RPMI7951 (cell line): ENCODE data around the gene SEC61A2. TPM values are rescaled to one million over a fixed set of nuclear protein-coding genes. Genes with fewer than 3 reads are reported as not detected.
"Not testable (repeated sequence)": the region's sequence is repeated elsewhere in the genome, so short reads cannot be mapped to it uniquely, and the experiment has no call there.

Source experiments
- DNase-seq: peaks from one replicate; pipeline ENCODE4 v3.0.0-alpha.2; 2012; ENCODE audit warnings: low read depth
- total RNA-seq: library from RNA; depleted of rRNA; stranded (reverse); fragments of >200 nt; shearing (Covaris generic); gene quantifications from 2 replicates; pipeline ENCODE4 v1.2.3, GENCODE V29; 2014; rRNA removed

Gene SEC61A2
- 11.4 and 13.0 TPM in 2 replicates for total RNA-seq

DNA sequence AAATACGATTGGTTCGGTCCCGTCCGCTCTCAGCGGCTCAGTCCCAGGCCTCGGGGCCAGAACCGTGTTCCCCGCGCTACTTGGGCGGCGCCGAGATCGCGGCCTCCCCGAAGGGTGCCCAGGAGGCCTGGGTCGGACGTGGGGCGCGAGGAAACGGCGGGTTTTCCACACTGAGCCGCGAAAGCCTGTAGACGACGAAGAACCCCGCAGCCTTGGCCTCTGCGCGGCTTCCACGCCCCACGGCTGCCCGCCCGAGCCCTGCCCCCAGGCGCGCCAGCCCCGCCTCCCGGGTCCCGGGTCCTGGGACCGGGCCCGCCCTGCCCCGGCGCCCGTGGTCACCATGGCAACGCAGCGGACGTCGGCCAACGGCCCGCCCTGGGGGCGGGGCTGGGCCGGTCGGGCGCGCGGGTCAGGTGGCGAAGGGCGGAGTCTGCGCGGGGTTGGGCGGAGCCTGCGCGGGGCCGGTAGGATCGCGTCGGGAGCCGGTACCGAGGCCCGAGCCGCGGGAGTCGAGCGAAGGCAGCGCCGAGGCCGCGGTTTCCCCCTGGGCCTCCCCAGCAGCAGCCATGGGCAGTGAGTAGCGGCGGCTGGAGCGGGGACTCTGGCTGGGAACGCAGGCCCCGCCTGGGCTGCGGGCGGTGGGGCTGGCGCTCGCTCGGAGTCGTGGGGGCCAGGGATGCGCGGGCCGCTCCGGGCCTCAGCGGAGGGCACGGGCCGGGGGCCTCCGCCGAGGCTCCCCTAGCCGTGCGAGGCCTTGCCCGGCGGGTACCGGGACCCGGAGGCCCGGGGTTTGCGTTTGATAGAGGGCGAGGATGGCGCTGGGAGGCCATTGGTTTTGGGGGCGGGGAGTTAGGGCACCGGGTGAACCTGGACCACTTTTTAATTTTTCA is at the start of gene SEC61A2:
Gene SEC61A2 (plus strand): TSS at position 456 of the 890 bp plus-strand sequence. CDS start 111 bp downstream, at position 567.
- DNase-seq, result peak; percentile 88

DNA sequence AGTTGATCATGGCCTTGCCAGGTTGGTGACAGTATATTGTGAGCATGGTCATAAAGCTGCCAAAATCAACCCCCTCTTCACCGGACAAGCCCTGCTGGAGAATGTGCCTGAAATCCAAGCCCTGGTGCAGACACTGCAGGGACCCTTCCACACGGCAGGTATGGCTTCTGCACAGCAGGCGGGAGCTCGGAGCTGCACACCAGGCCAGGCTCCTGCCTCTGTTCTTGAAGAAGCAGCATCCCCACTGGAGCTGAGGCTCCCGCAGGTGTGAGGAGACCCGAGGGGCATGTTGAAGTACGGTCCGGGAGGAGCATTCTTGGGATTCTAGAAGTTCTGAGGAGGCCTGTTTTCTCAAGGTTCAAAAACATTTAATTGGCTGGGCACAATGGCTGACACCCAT is 48.0 kb upstream of the SEC61A2 start:
- no peak for DNase-seq

DNA sequence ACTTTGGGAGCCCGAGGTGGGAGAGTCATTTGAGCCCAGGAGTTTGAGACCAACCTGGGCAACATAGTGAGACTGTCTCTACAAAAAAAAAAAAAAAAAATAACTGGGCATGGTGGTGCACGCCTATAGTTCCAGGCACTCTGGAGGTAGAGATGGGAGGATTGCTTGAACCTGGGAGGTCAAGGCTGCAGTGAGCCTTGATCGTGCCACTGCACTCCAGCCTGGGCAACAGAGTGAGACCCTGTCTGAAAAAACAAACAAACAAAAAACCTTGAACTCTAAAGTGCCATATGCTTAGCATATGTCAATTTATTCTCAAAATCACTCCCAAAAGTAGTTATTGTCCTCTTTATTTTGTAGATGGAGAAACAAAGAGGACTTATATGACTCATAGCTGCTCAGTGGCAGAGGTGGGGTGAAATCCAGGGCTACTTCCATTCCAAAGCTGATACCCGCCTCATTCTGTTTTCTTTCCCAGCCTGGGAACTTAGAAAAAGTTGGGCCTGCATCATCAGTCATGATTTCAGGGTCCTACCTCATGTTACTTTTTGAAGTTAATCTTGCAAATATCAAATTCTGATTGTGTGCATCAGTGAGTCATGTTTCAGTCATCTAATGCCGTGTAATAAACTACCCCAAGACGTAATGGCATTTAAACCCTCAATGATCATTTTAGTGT is 47.5 kb upstream of the SEC61A2 start:
- no peak for DNase-seq

DNA sequence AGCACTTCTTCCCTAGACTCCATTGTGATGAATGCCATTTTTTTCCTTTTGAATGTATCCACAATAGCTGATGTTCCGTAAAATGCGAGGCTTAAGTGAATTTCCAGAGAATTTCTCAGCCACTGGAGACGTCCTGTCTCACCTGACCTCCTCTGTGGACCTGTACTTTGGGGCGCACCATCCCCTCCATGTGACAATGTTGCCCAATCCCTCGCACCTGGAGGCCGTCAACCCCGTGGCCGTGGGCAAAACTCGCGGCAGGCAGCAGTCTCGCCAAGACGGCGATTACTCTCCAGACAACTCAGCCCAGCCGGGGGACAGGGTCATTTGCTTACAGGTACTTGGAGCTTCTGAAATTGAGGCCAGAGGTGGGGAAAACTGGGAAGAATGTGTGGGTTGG is 40.6 kb upstream of the SEC61A2 start:
- DNase-seq, result no peak

DNA sequence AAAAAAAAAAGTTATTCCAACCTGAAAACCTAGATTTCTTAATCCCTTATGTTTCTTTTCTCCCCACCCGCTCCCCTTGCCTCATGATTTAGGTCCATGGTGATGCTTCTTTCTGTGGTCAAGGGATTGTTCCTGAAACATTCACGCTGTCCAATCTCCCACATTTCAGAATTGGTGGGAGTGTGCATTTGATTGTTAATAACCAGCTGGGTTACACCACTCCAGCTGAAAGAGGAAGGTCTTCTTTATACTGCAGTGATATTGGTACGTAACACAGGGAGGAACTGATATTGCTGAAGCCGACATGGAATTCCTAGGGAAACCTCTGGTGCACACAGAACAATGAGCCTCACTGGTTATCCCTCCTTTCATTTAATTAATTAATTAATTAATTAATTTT is 38.1 kb upstream of the SEC61A2 start:
- no peak for DNase-seq

DNA sequence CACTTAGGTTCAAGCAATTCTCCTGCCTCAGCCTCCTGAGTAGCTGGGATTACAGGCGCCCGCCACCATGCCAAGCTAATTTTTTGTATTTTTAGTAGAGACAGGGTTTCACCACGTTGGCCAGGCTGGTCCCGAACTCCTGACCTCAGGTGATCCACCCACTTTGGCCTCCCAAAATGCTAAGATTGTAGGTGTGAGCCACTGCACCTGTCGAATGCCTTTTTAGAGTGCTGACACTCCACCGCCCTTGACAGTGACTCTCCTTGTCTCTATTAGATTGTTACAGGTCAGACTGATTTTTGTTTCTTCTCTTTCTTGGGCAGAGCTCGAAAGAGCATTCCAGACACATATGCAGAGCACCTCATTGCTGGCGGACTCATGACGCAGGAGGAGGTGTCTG is 32.1 kb upstream of the SEC61A2 start:
- DNase-seq, result not testable (repeated sequence)

DNA sequence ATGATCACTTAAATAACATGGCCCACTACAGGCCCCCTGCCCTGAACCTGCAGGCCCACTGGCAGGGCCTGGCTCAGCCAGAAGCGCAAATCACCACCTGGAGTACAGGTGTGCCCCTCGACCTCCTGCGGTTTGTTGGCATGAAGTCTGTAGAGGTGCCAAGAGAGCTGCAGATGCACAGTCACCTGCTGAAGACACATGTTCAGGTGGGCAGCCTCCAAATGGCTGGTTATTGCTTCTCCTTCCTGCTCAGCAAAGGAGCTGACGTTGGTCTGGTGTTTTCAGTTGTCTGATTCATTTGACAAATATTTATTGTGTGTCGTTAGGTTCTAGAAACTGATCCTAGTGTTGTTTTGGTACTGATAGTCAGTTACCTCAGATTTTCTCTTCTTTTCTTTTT is 31.7 kb upstream of the SEC61A2 start:
- DNase-seq, result no peak

DNA sequence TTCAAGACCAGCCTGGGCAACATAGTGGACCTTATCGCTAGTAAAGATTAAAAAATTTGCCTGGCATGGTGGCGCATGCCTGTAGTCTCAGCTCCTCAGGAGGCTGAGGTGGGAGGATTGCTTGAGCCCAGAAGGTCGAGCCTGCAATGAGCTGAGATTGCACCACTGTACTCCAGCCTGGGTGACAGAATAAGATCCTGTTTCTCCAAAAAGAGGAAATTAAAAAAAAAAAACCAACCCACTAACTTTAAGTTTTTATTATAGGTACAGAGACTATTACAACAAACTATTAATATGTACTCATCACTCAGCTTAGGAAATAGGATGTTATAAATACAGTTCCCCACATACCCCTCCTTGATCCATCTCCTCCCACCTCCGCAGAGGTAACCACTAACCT is 30.5 kb upstream of the SEC61A2 start:
- DNase-seq, result no peak

DNA sequence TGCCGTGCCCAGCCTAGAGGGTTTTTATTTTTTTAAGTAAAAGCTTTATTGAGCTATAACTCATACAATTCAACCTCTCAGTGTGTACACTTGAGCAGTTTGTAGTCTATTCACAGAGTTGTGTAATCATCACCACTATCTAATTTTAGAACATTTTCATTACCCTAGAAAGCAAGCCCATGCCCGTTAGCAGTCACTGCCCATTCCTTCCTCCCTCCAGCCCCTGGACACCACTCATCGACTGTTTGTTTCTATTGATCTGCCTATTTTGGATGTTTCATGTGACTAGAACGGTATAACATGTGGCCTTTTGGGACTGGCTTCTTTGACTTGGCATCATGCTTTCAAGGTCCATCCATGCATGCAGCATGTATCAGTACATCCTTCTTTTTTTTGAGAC is 25.7 kb upstream of the SEC61A2 start:
- no peak for DNase-seq

DNA sequence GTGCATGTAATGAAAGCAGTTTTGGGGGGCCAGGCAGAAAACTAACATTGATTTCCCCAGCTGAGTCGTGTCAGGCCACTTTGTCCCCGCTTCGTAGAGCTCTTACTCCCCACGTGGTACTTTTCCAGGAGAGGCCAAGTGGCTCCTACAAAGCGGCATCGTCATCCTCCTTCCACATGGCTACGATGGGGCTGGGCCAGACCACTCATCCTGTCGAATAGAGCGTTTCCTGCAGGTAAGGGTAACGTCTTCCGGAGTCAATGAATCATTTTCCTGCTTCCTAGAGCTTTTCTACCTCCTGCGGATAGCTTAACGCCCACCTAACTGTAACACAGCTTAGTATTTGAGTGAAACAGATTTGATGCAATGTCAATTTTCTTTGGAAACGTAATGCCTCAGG is 21.7 kb upstream of the SEC61A2 start:
- DNase-seq, result no peak

DNA sequence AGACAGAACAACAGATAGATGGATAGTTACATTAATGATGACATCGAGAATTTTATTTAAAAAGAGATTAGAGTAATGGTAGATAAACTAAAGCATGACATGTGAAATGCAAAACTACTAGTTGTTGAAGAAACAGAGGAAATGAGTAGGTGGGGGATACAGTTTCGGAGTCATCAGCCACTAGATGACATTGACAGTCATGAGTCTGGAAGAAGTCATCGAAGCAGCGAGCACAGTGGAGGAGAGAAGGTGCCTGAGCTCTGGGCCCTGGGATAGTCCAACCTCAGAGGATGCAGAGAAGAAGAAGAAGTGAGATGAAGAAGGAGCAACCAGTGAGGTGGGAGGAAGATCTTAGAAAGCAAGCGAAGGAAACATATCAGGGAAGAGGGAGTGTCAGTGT is 20.2 kb upstream of the SEC61A2 start:
- DNase-seq, result no peak

DNA sequence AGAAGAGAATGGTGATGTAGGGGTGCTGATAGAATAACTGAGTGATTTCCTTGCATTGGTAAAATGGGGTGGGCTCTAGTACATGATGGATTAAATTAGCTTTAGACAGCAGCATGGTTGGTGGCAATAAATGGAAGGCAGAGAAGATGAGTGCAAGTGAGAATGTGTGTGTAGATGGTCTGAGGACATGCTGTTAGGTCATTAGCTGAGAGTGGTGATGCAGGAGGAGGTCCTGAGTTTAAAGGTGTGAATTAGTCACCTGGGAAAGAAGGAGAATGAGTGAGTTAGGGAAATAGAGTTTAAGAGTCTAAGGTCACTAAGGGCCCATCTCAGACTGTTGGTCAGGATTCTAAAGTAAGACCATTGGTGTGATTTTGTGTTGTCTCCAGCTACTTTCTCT is 17.9 kb upstream of the SEC61A2 start:
- no peak for DNase-seq

DNA sequence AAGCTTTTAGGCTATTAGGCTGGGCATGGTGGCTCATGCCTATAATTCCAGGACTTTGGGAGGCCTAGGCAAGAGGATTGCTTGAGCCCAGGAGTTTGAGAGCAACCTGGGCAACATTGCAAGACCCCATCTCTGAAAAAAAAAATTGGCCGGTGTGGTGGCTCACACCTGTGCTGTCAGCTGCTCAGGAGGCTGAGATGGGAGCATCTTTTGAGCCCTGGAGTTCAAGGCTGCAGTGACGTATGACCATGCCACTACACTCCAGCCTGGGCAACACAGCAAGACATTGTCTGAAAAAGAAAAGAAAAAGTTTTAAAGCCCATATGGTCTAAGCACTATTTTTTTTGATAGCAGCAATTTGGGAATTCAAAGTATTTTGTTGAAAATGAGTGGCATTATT is 15.8 kb upstream of the SEC61A2 start:
- no peak for DNase-seq

DNA sequence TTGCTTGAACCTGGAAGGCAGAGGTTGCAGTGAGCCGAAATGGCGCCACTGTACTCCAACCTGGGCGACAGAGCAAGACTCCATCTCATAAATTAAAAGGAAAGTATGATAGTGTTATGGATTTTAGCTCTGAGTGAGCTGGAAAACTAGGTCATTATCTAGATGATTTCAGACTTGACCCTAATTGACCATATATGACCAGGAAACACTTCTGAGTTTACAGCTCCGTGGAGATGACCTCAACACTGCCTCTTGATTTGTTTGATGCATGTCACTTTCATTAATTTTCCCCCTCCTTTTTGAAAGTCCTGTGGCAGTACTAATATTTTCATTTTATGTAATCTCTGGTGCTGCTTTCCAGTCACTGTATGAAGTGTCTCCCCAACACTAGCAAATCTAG is 7.8 kb upstream of the SEC61A2 start:
- DNase-seq, result no peak

DNA sequence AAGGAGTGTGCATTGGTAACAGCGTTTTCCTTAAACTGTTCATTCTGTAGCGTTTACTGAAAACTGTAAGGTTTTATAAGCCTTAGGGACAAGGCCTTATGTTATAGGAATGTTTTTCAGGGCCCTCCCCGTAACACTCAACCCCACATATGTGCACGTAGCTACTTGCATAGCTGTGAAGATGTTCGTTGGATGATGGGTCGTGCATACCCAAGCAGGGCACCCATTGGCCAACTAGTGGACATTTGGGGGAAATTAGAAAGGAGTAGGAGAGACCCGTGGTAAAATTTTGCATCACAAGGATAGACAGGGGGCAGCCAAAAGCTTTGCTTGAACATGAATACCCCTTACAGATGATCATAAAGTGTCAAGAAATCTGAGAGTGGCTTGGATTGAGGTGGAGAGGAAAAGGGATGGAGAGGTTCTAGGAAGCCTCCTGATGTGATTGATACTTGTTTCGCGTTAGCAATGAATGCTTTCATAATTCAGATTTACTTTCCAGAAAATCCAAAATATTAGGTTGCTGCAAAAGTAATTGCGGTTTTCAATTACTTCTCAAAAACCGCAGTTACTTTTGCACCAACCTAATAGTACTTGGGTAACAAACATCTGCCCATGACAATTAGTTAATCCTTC is 878 bp downstream of the SEC61A2 start:
- DNase-seq, result peak; percentile 79

DNA sequence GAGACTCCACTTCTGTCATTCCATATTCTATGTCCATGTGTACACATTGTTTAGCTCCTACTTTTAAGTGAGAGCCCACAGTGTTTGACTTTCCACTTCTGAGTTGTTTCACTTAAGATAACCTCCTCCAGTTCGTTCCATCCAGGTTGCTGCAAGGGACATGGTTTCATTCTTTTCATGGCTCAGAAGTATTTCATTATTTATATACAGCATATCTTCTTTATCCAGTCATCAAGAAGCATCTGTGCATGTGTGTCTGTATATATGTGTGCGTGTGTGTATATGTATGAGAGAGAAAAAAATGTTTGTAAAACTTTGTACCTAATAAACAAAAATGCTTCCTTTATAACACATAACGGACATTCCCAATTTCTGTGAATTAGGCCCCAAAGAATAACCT is 6.2 kb downstream of the SEC61A2 start:
- no peak for DNase-seq

DNA sequence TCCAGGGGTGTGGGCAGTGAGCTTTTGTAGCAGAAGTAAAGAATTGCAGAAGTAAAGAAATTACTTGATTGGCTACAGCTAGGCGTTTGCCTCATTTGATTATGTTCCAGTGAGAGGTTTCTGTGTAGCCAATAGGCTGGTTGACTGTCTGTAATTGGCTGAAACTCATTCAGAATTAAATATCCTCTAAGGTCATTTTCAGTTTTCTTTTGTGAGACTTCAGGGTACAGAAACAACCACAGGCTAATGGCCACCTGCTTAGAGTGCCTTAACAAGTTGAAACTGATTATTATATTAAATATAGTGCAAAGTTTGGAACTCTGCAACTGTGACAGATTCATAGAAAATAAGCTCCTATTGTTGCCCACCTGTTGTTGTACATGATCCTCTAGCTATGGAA is 10.6 kb downstream of the SEC61A2 start:
- no peak for DNase-seq

DNA sequence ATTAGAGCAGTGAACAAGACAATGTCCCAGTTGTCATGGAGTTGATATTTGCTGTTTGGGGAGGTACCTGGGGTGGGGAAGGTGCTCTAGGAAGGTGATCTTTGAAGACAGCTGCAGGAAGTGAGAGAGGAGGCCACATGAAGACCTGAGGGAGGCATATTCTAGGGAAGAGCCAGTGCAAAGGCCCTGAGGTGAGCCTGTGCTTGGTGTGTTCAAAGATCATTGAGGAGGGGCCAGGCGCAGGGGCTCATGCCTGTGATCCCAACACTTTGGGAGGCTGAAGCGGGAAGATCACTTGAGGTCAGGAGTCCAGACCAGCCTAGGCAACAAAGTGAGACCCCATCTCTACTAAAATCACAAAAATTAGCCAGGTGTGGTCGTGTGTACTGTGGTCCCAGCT is 15.1 kb downstream of the SEC61A2 start:
- DNase-seq, result no peak

DNA sequence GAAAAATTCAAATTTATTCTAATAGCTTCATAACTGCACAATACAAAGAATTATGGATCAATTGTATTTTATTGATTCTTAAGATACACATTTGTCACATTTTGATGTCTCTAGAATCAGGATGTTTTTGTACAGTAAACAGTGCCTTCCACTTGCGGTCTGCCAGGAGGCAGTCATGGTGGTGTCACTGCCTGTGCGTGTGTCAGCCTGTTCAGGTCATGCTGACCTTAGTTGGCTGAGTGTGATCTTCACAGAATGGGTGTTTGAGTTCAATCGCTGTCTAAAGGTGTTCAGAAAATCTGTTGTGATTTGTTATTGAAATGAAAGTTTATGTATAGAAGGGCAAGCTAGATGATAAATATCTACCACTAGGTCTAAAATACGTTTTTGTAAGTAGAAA is 20.7 kb downstream of the SEC61A2 start:
- DNase-seq, result no peak

DNA sequence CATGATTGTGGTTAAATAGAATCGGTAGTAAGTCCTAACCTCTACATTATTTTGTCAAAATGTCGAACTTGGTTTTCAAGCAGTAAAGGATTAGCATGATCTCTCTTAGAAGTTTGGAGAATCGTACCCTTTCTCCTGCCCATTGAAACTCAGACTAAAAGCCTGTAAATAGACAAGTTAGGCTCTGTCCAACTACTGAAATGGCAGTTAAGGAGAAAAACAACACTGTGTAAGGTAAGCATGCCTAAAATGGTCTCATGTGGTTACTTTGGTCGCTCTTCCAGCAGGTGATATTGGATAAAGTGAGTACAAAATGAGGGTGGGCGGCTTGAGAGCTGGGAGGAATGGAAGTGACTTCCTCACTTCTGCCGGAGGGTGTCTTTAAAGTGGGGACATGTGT is 25.0 kb downstream of the SEC61A2 start:
- no peak for DNase-seq

DNA sequence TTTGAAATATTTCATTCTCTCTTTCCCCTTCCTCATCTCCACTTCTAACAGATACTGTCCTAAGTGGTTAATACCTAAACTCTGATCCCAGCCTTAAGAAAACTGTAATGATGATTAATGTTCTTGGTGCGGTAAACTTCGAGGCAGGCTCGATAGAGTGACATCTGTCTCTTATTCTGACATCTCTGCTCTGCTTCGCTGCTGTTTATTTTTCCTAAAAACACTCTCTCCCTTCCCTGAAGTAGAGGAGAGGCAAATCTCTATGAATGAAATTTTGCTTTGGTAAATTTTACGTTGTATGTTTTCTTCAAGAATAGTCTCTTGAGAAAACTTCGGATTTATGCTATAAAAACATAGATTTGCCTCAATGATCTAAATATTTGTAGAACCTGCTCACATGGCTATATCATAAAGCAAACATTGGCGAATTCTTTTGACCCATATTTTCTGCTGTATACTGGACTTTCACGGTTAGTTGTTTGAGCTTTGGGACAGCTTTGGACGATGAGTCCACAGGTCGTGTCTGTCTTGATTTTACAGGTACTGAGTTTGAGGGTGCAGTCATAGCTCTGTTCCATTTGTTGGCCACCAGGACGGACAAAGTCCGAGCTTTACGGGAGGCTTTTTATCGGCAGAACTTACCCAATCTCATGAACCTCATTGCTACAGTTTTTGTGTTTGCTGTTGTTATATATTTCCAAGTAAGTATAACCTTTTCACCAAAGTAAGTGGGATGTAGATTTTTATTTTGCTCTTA is 27.1 kb downstream of the SEC61A2 start:
- DNase-seq, result no peak

DNA sequence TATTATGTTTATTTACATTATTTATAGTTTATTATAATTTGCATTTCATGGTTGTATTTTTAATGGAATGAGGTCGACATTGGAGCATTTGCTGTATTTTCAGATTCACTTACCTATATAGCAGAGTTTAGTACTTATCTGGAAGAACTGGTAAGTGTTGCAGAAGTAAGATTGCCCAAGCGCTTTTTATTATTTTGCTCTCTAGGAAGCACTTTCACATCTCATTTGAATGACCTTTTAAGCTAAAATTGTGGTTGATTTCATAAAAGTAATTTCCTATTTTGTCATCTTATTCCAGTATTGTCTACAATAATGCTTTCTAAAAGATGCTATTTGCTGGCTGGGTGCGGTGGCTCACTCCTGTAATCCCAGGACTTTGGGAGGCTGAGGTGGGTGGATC is 28.6 kb downstream of the SEC61A2 start:
- DNase-seq, result no peak
